GM19025 (cell line): ENCODE results near the gene TFDP1.

Experiments
- ATAC-seq: cut with Tn5 transposase; IDR thresholded peaks from one replicate; pipeline ENCODE4 v1.9.1; 2021; ENCODE audit warnings: mild to moderate bottlenecking, low read depth, moderate library complexity; ENCODE audit not compliant: unreplicated experiment

TFDP1 gene

DNA sequence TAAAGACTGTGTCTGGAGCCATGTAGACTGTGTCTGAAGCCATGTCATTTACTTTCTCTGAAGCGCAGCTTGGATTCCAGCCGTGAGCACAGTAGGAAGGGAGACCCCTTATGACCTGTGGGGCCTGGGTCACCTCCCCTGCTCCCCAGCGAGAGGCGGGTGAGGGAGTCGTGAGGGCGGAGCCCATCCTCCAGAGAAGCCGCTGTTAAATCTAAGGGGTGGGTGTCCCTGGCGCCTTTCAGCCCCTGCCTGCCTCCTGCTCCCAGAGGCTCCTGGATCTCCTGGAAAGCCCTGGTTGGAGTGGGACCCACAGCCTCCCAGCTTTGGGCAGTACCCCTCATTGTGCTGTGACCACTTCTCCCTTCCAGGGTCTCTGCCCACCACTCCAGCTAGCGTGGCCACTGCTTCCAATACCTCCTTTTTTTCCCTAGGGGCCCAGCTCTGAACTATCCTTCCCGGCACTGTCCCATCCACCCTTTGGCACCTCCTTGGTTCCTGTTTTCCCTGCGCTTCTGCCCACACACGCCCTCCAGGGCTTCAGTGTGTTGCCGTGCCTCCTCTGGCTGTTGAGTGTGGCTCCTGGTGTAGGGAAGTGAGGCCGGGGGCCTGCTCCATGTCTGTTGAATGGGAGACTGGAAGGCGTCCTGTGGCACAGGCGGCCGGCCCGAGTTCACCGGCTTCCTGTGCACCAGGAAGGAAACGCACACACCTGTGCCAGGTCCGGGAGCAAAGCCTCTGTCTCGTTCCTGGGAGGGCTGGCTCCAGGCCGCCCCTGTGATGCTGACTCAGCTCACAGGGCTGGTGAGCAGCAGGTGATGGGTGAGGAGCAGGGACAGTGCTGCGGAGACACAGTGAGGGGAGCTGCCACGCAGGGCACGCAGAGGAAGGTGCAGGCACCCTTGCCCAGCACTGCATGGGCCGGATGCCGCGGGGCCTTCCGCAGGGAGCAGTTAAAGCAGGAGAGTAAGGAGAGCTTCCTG, 44.0 kb downstream of the TFDP1 start:
- ATAC-seq, result no peak

DNA sequence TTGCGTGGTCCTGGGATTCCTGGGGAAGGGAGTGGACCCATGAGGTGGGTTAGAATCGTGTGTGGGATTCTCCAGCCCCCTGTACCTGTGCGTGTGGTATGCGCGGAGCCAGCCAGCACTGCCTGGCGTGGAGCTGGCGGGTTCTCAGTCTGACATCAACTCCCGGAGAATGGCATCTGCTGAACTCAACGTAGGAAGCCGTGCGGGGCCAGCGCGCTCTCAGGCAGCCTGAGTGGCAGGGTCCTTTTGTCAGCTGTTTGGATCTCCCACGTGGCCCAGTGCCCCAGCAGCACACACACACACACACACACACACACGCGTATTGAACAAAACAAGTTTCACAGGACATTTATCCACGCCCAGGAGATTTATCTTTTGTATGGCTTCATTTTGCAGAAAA, 45.3 kb downstream of the TFDP1 start:
- no peak for ATAC-seq

DNA sequence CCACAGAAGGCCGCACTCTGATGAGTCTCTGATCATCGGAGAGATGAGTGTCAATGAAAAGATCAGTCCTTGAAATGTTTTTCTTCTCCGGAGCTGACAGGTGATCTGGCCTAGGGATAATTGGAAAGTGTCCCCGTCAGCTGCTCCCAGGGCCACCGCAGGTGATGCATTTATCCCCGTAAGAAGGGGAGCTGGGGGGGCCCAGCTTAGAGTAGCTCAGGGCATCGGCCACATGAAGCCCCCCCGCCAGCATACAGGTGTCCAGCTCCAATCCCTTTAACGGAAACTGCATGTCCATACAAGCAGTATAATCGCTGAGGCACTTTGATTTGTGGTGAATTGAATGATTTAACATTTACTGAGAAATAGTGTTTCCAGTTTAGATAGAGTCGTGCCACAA, 45.7 kb downstream of the TFDP1 start:
- ATAC-seq, result no peak

DNA sequence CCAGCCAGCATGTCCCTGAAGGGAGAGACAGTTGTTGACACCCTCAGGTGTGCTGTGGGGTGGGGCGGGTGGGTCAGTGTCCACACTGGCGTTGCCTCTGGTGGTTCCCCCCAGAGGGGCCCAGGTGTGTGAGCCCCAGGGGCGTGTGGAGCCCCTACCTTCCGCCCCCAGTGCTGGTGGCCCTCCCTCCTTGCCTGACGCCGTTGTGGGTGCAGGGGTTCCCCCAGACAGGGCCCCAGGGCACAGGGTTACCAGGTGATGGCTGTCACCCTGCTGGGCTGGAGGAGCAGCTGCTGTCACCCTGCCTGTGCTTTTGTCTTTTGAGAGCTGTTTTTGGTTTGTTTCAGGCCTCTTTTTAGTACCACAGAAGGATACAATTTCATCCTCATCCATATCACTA, 46.3 kb downstream of the TFDP1 start:
- ATAC-seq, result no peak

DNA sequence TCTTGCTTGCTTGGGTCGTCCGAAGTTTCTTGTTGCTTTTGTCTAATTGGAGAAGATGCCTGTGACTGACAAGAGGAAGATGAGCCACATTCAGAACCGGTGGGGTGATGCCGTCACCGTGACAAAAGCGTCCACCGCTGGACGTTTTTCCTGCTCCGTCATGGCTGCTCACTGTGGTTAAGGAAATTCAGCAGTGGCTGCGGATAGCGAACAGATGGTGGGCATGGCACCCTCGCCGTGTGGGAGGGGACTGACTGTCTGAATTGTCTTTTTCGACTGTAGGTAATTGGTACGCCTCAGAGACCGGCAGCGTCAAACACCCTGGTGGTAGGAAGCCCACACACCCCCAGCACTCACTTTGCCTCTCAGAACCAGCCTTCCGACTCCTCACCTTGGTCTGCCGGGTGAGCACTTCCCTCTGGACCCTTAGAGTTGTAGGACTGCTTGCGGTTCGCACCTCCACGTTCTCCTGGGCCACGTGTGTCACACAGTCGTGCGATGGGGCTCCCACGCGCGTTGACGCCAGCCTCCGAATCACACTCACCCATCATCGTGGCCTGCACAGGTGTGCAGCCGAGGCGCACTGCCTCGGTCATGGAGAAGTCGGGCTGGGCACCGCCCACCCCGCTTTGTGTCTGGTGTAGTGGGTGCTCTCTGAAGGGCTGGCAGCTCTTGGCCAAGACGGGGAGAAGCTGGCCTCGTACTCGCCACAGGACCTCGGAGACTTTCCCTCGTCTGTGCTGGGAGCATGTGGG, 47.0 kb downstream of the TFDP1 start:
- no peak for ATAC-seq

DNA sequence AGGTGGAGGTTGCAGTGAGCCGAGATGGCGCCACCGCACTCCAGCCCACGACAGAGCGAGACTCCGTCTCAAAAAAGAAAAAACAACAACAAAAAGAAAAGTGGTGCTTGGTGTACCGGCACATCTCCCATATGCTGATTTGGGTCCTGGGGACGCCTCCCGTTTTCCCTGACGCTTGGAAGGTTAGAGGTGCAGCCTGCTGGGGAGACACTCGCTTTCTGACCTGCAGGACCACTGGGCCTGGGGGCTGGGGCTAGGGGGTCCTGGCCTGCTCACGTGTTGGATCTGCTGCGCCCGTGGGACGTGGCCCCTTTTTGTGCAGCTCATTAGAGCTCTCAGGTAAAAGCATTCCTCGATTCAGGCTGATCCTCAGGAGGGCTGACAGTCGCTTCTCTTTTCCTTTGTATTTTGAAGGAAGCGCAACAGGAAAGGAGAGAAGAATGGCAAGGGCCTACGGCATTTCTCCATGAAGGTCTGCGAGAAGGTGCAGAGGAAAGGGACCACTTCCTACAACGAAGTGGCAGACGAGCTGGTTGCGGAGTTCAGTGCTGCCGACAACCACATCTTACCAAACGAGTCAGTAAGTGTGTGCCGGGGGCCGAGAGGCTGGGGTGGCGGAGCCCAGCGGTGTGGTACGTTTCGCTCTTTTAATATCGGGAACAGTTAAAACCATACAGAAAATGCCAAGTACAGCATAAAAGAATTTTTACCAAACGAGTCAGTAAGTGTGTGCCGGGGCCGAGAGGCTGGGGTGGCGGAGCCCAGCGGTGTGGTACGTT, 48.3 kb downstream of the TFDP1 start:
- ATAC-seq, result no peak

DNA sequence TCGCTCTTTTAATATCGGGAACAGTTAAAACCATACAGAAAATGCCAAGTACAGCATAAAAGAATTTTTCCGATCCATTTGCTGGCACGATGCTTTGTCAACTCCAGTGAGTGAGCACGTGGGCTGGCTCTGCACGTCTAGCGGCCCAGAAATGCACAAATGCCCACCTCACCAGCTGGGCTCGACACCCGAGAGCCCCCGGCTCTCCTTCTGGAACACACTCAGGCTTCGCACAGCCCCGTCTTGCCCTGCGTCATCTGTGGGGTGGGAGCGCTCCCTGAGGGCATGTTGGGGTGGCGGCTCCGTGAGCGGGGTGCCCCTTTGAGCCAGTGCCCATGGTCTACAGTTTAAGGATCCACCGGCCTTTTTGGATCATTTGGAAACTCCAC, 48.9 kb downstream of the TFDP1 start:
- ATAC-seq, result no peak

DNA sequence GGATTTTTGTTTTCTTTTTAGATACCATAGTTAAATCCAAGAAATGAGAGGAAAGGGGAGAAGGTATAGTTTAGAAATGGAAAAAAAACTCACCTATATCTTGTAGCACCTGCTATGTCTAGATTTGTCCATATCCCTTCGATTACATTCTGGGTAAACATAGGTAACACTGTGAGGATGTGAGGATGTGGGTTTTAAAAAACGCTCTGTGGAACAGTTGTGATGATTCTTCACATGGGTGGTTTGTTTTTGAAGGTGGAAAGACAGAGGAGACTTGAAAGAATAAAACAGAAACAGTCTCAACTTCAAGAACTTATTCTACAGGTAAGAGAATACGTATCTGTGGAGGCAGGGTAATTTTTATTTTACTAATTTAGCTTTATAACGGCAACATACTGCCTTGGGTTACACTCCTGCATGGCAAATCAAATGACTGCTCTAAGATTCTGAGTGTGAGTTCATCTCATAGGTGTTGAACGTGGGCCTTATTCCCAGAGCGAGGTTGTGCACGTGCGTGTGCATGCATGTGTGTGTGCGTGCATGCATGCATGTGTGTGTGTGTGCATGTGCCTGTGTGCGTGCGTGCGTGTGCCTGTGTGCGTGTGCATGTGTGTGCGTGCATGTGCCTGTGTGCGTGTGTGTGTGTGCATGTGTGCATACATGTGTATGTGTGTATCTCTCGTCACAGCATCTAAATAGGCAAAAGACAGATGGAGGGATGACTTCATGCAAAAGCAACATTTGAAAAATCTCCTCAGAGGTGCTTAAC, 49.9 kb downstream of the TFDP1 start:
- no peak for ATAC-seq

DNA sequence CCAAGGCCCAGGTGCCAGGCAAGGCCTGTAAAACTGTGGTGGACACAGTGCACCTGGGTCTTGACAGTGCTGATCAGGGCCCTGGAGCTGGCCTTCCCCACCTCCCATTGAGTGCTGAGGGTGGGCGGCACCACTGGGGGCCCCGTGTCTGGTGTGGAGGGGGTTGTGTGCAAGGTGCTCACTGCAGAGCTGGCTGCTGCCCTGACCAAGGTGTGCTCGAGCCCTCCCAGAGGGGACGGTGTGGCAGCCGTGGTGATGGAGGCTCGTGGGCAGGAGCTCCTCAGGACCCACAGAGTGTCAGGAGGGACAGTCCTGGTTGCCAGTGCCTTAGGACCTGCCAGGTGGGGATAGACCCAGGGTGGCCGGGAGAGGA, 50.5 kb downstream of the TFDP1 start:
- ATAC-seq, result no peak

DNA sequence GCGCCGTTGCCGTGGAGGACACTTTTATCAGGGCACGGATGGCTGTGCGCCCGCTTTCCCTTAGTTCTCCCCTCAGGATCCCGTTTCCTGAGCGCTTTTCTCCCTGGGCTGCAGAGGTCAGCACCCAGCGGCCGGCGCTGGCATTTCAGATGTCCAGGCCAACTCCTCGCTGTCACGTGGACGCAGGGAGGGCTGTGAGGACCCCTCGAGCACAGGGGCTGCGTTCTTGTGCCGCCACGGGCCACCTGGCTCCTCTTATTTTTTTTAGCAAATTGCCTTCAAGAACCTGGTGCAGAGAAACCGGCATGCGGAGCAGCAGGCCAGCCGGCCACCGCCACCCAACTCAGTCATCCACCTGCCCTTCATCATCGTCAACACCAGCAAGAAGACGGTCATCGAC, 51.2 kb downstream of the TFDP1 start:
- no peak for ATAC-seq

DNA sequence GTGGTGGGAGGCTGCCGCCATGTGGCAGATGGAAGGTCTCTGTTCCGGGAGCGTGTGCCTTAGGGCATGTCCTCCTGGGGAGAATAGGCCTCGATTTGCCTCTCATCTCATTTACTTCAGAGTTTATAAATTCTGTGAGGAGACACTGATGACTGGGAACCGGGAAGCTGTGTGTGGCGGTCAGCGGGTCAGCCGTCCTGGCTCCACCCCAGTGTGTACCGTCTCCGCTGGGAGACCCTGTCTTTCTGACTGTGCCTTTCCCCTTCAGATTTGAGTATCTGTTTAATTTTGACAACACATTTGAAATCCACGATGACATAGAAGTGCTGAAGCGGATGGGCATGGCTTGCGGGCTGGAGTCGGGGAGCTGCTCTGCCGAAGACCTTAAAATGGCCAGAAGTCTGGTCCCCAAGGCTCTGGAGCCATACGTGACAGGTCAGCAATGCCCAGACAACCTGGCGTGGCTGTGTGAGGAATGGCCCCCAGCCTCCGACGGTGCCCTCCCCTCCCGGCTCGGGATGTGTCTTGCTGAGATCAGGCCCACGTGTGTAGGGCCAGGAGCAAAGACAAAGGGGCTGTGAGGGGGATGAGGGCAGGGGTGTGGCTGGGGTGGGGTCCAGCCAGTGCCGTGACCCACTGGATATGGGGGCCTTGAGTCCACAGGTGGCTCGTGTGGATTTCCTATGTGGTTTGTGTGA, 51.9 kb downstream of the TFDP1 start:
- ATAC-seq, result no peak

DNA sequence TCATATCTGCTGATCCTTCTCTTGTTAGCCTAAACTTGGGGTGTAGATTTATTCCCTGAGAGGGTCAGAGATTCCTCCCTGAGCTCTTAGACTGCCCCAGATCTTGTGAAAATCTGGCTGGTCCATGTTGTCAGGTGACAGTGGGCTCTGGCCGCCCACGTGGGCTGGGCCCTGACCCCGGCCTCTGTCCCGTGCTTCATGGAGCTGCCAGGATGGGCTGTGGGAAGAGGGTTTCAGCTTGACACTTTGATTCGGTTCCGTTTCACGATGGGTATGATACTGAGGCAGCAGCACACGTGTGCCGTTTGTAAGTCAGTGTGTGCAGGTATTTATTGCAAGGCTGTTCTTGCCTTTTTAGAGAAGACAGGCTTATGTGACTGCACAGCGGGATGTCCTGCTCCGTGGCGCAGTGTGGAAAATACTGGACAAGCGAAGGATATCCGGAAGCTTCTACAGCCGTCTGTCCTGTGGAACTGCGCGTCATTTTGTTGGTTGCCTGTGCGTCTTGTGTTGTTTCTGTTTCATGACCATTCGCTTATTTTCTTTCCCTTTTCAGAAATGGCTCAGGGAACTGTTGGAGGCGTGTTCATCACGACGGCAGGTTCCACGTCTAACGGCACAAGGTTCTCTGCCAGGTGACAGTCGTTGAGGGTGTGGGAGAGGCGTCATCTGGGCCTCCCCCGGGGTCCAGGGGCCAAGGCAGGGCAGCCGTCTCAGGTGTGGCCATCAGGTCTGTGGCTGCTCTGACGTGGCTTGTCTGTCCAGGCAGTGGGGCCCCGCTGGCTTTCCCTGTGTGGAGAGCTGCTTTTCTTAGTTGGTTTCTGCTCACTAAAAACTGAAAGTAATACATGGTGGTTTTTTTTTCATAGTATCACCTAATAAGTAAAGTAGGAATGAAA, 53.0 kb downstream of the TFDP1 start:
- ATAC-seq, result no peak

DNA sequence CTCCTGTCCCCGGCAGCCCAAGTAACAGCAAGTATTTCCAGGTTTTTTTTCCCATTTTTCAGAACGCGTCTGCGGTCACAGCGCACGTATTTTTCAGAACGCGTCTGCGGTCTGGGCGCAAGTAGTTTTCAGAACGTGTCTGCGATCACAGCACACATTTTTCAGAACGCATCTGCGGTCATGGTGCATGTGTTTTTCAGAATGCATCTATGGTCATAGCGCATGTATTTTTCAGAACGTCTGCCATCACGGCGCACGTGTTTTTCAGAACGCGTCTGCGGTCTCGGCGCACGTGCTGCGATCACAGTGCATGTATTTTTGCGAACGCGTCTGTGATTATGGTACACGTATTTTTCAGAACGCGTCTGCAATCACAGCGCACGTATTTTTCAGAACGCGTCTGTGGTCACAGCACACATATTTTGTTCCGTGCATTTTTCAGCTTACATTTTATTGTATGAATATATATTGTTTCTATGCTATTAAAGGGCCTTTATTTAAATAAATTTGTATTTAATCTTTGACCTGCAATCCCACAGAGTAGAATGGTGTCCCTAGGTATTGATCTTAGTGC, 53.7 kb downstream of the TFDP1 start:
- ATAC-seq, result no peak

DNA sequence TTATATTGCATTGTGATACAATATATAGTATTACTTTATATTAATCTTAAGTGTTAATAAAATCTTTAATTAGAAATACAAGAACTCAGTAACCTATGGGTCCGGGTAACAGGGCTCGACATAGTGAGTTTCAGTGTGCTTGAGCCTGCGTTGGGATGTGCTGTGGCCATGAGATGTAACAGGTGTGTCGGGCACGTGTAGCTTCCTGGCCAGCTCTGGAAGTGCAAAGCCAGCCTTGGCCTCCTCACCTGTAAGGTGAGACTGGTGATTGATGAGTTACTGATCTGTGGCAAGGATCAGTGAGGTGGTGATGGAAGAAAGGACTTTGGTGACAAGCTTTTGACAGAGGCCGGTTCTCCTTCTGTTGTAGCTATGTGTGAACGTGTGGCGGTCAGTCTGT, 54.3 kb downstream of the TFDP1 start:
- ATAC-seq, result no peak

DNA sequence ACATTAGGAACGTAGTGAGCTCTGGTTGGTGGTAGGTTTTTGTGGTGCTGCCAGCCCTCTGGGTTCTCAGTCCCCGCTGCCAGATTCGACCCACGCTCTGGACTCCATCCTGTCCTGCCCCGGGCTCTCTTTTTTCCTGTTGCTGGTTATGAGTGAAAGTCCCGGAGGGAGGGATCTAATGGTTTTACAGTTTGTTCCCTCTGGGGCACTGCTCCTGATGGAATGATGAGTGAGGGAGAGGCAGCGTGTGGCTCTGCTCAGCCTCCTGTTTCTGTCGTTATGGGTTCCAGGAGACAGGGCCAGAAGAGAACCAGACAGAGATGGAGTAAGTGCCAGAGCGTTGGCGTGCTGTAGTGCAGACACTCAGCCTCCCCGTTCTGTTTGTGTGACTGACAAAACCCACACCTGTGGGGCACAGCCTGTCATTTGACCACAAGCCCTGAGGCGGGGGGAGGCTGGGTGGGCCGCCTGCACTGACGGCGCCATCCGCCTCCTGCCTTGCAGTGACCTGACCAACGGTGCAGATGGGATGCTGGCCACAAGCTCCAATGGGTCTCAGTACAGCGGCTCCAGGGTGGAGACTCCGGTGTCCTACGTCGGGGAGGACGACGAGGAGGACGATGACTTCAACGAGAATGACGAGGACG, 55.2 kb downstream of the TFDP1 start:
- ATAC-seq, result no peak

DNA sequence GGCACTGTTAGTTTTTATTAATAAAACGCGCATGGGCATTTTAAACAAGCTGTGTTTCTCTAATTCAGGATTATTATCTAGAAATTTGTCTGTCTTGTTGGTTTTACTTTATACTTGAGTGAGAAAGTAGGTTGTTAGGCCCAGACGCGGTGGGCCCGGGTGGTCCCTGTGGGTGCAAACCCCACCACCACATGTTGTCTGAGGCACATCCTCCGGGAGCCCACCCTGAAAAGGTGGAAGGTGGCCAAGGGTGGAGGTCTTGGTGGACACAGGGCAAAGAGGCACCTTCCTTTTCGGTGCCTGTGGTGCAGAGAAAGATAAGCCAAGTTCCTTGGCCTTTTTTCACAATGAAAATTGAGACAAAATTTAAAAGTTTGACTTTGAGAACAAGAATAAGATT, 56.9 kb downstream of the TFDP1 start:
- no peak for ATAC-seq

DNA sequence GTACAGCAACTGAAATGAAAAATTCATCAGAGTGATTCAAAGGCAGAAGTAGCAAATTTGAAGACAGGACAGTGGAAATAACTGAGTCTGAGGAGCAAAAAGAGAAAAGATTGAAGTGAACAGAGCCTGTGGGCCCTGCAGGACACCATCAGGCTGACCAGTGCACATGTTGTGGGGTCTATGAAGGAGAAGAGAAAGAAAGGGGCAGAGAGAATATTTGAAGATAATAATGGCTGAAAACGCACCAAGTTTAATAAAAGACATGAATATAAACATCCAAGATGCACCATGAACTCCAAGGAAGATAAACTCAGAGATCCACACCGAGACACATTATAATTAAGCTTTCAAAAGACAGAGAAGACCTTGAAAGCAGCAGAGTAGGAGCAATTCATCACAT, 58.0 kb downstream of the TFDP1 start:
- ATAC-seq, result no peak

DNA sequence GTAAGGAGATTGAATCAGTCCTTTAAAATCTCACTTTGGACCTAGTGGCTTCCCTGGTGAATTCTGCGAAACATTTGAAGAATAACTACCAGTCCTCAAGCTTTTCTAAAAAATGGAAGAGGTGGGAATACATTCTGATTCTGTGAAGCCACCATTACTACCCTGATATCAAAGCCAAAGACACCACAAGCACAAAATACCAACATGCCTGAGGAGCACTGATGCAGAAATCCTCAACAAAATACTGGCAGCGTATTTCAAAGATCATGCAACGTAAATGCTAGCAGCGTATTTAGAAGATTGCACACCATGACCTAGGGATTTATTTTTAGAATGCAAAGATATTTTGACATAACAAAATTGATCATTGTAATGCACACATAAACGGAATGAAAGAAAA, 59.0 kb downstream of the TFDP1 start:
- ATAC-seq, result no peak
